ENCODE data around the gene CBX2. TPM values are rescaled to one million over a fixed set of nuclear protein-coding genes. Genes with fewer than 3 reads are reported as not detected.

Gene CBX2
- total RNA-seq, 1 experiment from 2014 or later = 28.3 TPM

- intact Hi-C loops (cut with micrococcal nuclease) = loop anchor here (1.0 kb wide), 1 partner anchor 21 kb away; no protein-coding TSS in a partner anchor
- H2AFZ ChIP-seq (ENCODE audit: low read depth, low read length, poor library complexity, severe bottlenecking) = no peak overlapping the region
- TF ChIP-seq MAX (IDR thresholded peaks at IDR 0.05) = no peak
- no peak for TF ChIP-seq ATF3 (IDR thresholded peaks at IDR 0.05)
- TF ChIP-seq SRF (IDR thresholded peaks at IDR 0.05; ENCODE audit: low read depth) = no peak
- 0 out of 2 replicates have a peak, but pooled peaks have one; percentile 4 for TF ChIP-seq ZFX (IDR thresholded peaks at IDR 0.05)
- TF ChIP-seq JUND (IDR thresholded peaks at IDR 0.05) = no peak
- no peak for TF ChIP-seq POLR2AphosphoS5 (IDR thresholded peaks at IDR 0.05; ENCODE audit: low read depth, low read length)
- no peak for TF ChIP-seq REST (IDR thresholded peaks at IDR 0.05; ENCODE audit: low read depth)
- no peaks in the 10 kb centered on the region for H3K9me2 ChIP-seq (ENCODE audit: insufficient read depth)
- peaks cover 12 to 19% of the 10 kb centered on the region in 2 experiments for H3K4me1 ChIP-seq (ENCODE audit: control insufficient read depth in 1 of 2, insufficient read depth in 2 of 2, low read length in 2 of 2)
- no peaks in the 10 kb centered on the region for H3K9me3 ChIP-seq (ENCODE audit: control insufficient read depth in 1 of 2, insufficient read depth in 1 of 2, low read depth in 1 of 2, low read length in 2 of 2)
- no peaks in the 10 kb centered on the region for H4K20me1 ChIP-seq (ENCODE audit: insufficient read depth)
- CTCF ChIA-PET = interaction anchor here (0.7 to 1.0 kb wide), 2 partner anchors 33 to 37 kb away, joined by 4 to 6 read pairs; no protein-coding TSS in a partner anchor
- peak overlapping the region; percentile 93 for H3K4me2 ChIP-seq (ENCODE audit: low read length)
- H3K27me3 ChIP-seq (ENCODE audit: insufficient read depth, low read length) = peaks cover 34% of the 10 kb centered on the region
- BruUV-seq (replicated peaks) = no TSS peak
- POLR2A ChIA-PET = interaction anchor here (1.2 kb wide), 1 partner anchor 22 kb away, joined by 3 read pairs; no protein-coding TSS in a partner anchor
- H3K4me3 ChIP-seq (replicated peaks in 1 of 2; ENCODE audit: low read depth in 1 of 2, low read length in 2 of 2) = peak overlapping the region; percentile 70 to 79
- peaks cover 7 to 17% of the 10 kb centered on the region in 2 experiments; a peak in 3 of 4 replicates for H3K36me3 ChIP-seq (ENCODE audit: control insufficient read depth in 1 of 2, insufficient read depth in 2 of 2, low read length in 2 of 2)
- H3K9ac ChIP-seq (ENCODE audit: low read length) = peak overlapping the region; percentile 79
- RAD21 ChIA-PET (ENCODE audit: low non-redundant PET in 1 of 2, low total read pairs in 2 of 2, uncharacterized antibody in 2 of 2, unreplicated experiment in 2 of 2) = no interaction called here
- DNase-seq (ENCODE audit: low read depth, low spot score) (no peak), ATAC-seq (peak; percentile 24; the same call in 1 of the 2 replicates)
- peak overlapping the region; percentile 64; the same call in 1 of the 2 replicates for H3K27ac ChIP-seq (ENCODE audit: low read depth, low read length)
- H3K79me2 ChIP-seq (ENCODE audit: insufficient read depth, low read length) = peaks cover 16% of the 10 kb centered on the region
These were observed 646 bp downstream of the CBX2 start for GRCh38 chr17:79778504-79779083.
